ENCODE results near the gene SEC31B. TPM values are rescaled to one million over a fixed set of nuclear protein-coding genes. Genes with fewer than 3 reads are reported as not detected.

The SEC31B gene
- total RNA-seq, 1 experiment from 2014 or later = 6.3 TPM

DNA sequence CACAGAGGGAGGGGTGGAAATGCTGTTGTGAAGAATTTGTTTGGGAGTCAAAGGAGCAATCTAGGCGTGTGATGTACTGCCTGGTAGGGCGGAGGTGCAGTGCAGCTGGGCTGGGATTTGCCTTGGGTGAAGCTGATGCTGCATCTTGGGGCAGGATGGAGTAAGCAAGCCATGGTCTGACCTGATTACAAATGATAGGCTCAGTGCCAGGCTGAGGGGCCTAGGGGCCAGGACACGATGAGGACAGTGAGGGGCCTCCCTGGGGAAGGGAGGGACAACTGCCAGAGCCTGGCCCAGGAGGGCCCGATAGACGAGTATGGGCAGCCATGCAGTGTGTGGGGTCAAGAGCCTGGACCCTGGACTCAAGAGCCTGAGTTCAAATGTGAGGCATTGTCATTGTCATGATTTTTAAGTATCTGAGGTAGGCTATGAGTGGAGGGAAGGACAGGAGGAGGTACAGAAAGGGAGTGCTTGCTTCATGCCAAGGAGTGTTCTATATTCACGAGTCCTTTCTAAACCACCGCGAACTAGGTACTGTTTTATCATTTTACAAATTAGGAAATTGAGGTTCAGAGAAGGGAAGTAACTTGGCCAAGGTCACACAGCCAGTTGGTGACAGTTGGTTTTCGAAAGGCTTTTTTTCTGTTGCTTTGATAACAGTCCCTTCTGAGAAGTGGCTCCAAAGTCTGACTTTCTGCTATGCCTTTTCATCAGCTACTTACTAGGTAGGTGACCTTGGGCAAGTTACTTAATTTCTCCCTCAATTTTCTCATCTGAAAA, 45.7 kb upstream of the SEC31B start:
- H3K4me1 Mint-ChIP-seq = peaks cover 11 to 24% of the 10 kb centered on the region in 2 experiments
- WGBS (ENCODE audit: extremely low coverage, insufficient read length, low lambda C conversion rate) = no CpG with 5 or more reads among the region's 9 CpGs
- peaks cover 0 to 5% of the 10 kb centered on the region in 2 experiments; a peak in 1 of 5 replicates for H3K9me3 Mint-ChIP-seq
- Histone ChIP-seq H3K23me2 (ENCODE audit: insufficient read length, low read depth, low read length, poor library complexity, severe bottlenecking) (no peaks in the 10 kb centered on the region), H4K20me1 (ENCODE audit: control insufficient read depth, insufficient read depth, insufficient read length) (no peaks in the 10 kb centered on the region), H2AFZ (ENCODE audit: low read length) (no peak overlapping the region), H2BK20ac (ENCODE audit: low read depth, low read length, poor library complexity, severe bottlenecking) (no peak overlapping the region), H3K4me2 (ENCODE audit: insufficient read depth, insufficient read length, low read length) (no peak overlapping the region), H2AK5ac (ENCODE audit: insufficient read length, low read length) (no peak overlapping the region), H2BK120ac (ENCODE audit: low read depth, low read length, poor library complexity, severe bottlenecking) (no peak overlapping the region), H3K9me3 (ENCODE audit: control insufficient read depth, low read depth, low read length) (no peaks in the 10 kb centered on the region), H4K91ac (ENCODE audit: insufficient read length, low read depth, low read length) (no peak overlapping the region), H3K4me1 (ENCODE audit: insufficient read depth, low read length) (no peaks in the 10 kb centered on the region; the same call in 1 of the 2 replicates), H3K56ac (ENCODE audit: insufficient read length, low read depth, low read length) (no peak overlapping the region), H3K14ac (ENCODE audit: insufficient read depth, low read length) (peak overlapping the region; percentile 36; the same call in 1 of the 2 replicates), H3K4ac (ENCODE audit: low read depth, low read length) (no peak overlapping the region), H3T11ph (ENCODE audit: low read length) (no peak overlapping the region), H3K79me2 (ENCODE audit: insufficient read depth, low read length) (no peaks in the 10 kb centered on the region), H3K27ac (ENCODE audit: insufficient read length, low read depth, low read length) (no peak overlapping the region), H4K8ac (replicated peaks; ENCODE audit: insufficient read length, low read depth, low read length) (no peak overlapping the region), H4K5ac (ENCODE audit: insufficient read length, low read depth, low read length) (no peak overlapping the region), H3K23ac (ENCODE audit: insufficient read length, low read depth, low read length) (no peak overlapping the region), H3K9ac (ENCODE audit: extremely low read depth, insufficient read length, low read length) (no peak overlapping the region), H2BK12ac (ENCODE audit: insufficient read length, low read depth, low read length) (no peak overlapping the region), H2BK15ac (ENCODE audit: low read depth, low read length) (no peak overlapping the region), H3K27me3 (ENCODE audit: insufficient read depth, low read length) (no peaks in the 10 kb centered on the region; the same call in 1 of the 2 replicates), H2BK5ac (ENCODE audit: insufficient read length, low read length) (no peak overlapping the region), H3K18ac (ENCODE audit: insufficient read length, low read depth, low read length) (no peak overlapping the region), H3K79me1 (ENCODE audit: insufficient read depth, low read depth, low read length, poor library complexity, severe bottlenecking) (no peaks in the 10 kb centered on the region)
- H3K27ac Mint-ChIP-seq = no peak overlapping the region; a peak in 1 of 7 replicates
- DNase-seq = peak; percentile 17
- H3K27me3 Mint-ChIP-seq (ENCODE audit: low read depth) = peaks cover 4% of the 10 kb centered on the region
- H3K36me3 Mint-ChIP-seq (ENCODE audit: insufficient read depth in 1 of 3, low read depth in 3 of 3) = no peaks in the 10 kb centered on the region
- TF ChIP-seq, protein P1, sequence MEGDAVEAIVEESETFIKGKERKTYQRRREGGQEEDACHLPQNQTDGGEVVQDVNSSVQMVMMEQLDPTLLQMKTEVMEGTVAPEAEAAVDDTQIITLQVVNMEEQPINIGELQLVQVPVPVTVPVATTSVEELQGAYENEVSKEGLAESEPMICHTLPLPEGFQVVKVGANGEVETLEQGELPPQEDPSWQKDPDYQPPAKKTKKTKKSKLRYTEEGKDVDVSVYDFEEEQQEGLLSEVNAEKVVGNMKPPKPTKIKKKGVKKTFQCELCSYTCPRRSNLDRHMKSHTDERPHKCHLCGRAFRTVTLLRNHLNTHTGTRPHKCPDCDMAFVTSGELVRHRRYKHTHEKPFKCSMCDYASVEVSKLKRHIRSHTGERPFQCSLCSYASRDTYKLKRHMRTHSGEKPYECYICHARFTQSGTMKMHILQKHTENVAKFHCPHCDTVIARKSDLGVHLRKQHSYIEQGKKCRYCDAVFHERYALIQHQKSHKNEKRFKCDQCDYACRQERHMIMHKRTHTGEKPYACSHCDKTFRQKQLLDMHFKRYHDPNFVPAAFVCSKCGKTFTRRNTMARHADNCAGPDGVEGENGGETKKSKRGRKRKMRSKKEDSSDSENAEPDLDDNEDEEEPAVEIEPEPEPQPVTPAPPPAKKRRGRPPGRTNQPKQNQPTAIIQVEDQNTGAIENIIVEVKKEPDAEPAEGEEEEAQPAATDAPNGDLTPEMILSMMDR (conservative IDR thresholded peaks at IDR 0.05) = no peak
- no peak overlapping the region for H3K4me3 Mint-ChIP-seq
